ENCODE results near the gene PTPRE.

PTPRE gene

GRCh38 chr10:128064108-128064969 lies 157.4 kb downstream of the PTPRE start:
- DNase-seq: no peak

GRCh38 chr10:128064970-128065580 lies 158.2 kb downstream of the PTPRE start:
- no peak for DNase-seq

- DNase-seq: no peak
Measured at GRCh38 chr10:128065881-128066534, 159.1 kb downstream of the PTPRE start.

- DNase-seq: no peak
Measured at GRCh38 chr10:128066870-128067382, 160.0 kb downstream of the PTPRE start.

- no peak for DNase-seq
Measured at GRCh38 chr10:128067691-128068397, 160.9 kb downstream of the PTPRE start.

- DNase-seq: peak in 1 of 3 experiments; percentile 7
Measured at GRCh38 chr10:128068398-128069285, 161.7 kb downstream of the PTPRE start.

GRCh38 chr10:128069351-128070051 lies 162.6 kb downstream of the PTPRE start:
- peak; percentile 18 to 66 (median 61) for DNase-seq

GRCh38 chr10:128070161-128070560 lies 163.3 kb downstream of the PTPRE start:
- DNase-seq: no peak

GRCh38 chr10:128070721-128071416 lies 164.0 kb downstream of the PTPRE start:
- DNase-seq: no peak

GRCh38 chr10:128071417-128071782 lies 164.5 kb downstream of the PTPRE start:
- DNase-seq: no peak

GRCh38 chr10:128072046-128072445 lies 165.1 kb downstream of the PTPRE start:
- no peak for DNase-seq

GRCh38 chr10:128072941-128073645 lies 166.2 kb downstream of the PTPRE start:
- DNase-seq: no peak

- DNase-seq: no peak
Measured at GRCh38 chr10:128073890-128074289, 167.0 kb downstream of the PTPRE start.

- DNase-seq: no peak
Measured at GRCh38 chr10:128074589-128074988, 167.7 kb downstream of the PTPRE start.

GRCh38 chr10:128077155-128077875 lies 170.4 kb downstream of the PTPRE start:
- no peak for DNase-seq

- peak in 2 of 3 experiments; percentile 18 to 29 for DNase-seq
Measured at GRCh38 chr10:128078136-128078969, 171.4 kb downstream of the PTPRE start.

GRCh38 chr10:128080231-128080630 lies 173.3 kb downstream of the PTPRE start:
- no peak for DNase-seq

- no peak for DNase-seq
Measured at GRCh38 chr10:128080641-128081040, 173.7 kb downstream of the PTPRE start.

Data from NCI-H1417 (cell line).